Ectodermal cell (in vitro differentiated cells): Measurements from ENCODE around the gene ANKS1B.

Experiments
- H3K27ac ChIP-seq: 2 replicates; pipeline ENCODE4 v1.7.0; 2013; ENCODE audit warnings: mild to moderate bottlenecking, low read depth, low read length; ENCODE audit not compliant: insufficient read depth, poor library complexity, severe bottlenecking
- H3K27me3 ChIP-seq: 2 replicates; pipeline ENCODE4 v1.7.0; 2013; ENCODE audit warnings: mild to moderate bottlenecking, low read length; ENCODE audit not compliant: insufficient read depth, control insufficient read depth, poor library complexity, severe bottlenecking
- H3K36me3 ChIP-seq: one replicate; pipeline ENCODE4 v1.7.0; 2013; ENCODE audit warnings: low read length; ENCODE audit not compliant: control insufficient read depth, insufficient read depth
- H3K4me1 ChIP-seq: one replicate; pipeline ENCODE4 v1.7.0; 2013; ENCODE audit warnings: low read length; ENCODE audit not compliant: control insufficient read depth, insufficient read depth
- H3K4me3 ChIP-seq: 2 replicates; pipeline ENCODE4 v1.7.0; 2013; ENCODE audit warnings: low read depth, low read length, control low read depth; ENCODE audit not compliant: insufficient read depth
- H3K9me3 ChIP-seq: 2 replicates; pipeline ENCODE4 v1.7.0; 2013; ENCODE audit warnings: mild to moderate bottlenecking, low read length, moderate library complexity; ENCODE audit not compliant: control insufficient read depth
- WGBS, 2 experiments: methylation state at CpG; one replicate each; pipeline ENCODE4 v1.1.7; 2013; ENCODE audit warnings: missing lambda C conversion rate in 2 of 2; 5-methylcytosine and 5-hydroxymethylcytosine counted together

ANKS1B gene

DNA sequence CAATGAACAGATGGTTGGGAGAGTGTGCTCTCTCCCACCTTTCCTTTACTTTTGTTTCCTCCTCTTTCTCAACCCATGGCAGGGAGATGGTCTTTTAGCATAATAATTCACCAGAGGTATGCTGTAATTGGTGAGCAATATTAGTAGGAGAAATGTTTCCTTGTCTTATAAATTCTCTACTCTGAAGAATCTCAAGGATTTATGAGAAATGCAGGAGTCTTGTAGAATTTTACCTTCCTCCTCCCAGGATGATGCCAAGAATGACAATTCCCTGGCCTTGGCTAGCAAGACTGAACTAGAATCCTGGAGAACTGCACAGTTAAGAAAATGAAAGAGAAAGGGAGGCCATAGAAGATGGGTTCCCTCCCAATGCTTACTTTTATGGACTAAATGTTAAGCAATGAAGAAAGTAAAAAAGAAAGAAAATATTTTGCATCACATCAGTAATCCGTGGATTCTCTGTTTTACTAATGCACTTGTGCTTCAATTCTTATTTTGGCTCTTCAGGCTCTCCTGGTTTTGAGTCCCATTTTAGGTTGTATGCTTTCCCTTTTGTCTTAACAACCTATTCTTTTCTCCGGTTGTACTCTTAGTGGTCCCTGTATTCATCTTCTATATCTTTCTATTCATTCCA is 530.1 kb downstream of the ANKS1B start:
- no peaks in the 10 kb centered on the region for H3K27me3 ChIP-seq
- H3K27ac ChIP-seq, result no peak overlapping the region
- H3K4me1 ChIP-seq, result no peaks in the 10 kb centered on the region
- no peaks in the 10 kb centered on the region for H3K9me3 ChIP-seq
- no peaks in the 10 kb centered on the region for H3K36me3 ChIP-seq
- H3K4me3 ChIP-seq, result no peak overlapping the region
- WGBS, 2 experiments, result 93 to 95% methylated on average over 2 of the region's 2 CpGs

DNA sequence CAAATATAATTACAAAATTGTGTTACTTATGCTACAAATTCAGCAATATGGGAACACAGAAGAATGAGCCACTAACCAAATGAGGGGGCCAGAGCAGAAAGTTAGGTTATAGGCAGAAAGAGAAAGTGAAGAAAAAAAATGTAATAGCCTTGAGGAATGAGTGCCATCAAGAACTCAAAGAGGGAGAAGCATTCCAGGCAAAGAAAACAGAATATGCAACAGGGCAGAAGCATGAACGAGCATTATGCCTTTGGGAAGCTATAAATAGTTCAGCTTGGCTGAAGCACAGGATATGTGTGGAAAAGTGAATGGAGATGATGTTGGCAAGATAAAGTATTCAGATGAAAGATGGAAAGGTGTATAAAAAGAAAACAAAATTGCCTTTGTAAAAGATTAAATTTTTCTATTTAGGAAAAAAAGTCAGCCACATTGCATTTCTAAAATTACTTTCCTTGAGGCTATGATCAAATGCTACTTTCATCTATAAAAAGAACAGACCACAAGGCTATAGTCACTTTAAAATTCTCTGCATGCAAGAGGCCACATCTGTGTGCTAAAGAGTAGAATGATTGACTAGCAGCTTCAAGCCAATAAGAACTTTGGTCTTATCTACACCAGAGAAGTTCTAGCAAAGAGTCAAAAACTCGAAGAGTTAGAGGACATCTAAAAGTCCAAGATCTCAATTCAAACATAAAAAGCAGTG is 530.7 kb downstream of the ANKS1B start:
- Histone ChIP-seq H3K27ac (no peak overlapping the region), H3K9me3 (no peaks in the 10 kb centered on the region), H3K4me3 (no peak overlapping the region), H3K4me1 (no peaks in the 10 kb centered on the region), H3K27me3 (no peaks in the 10 kb centered on the region), H3K36me3 (no peaks in the 10 kb centered on the region)
- 89% methylated on average over 2 of the region's 2 CpGs for WGBS, 2 experiments

DNA sequence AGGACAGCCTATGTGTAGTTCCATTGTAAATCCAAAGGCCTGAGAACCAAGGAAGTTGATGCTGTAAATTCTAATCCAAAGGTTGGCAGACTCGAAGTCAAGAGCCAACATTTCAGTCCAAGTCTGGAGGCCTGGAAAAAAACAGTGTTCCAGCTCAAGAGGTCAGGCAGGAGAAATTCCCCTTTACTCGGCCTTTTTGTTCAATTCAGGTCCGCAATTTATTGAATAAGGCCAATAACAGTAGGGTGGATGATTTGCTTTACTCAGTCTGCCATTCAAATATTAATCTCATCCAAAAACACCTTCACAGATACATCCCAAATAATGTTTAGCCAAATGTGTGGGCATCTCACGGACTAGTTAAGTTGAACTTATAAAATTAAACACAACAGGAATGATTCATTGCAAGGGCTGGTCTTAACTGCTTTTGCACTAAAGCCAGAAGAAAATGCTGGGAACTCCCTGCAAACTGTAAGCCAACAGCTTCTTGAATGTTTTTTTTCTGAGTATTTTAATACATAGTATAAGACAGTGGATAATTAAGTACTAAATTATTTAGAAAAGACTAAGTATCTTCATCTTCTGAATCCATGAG is 534.6 kb downstream of the ANKS1B start:
- Histone ChIP-seq H3K9me3 (no peaks in the 10 kb centered on the region), H3K27ac (no peak overlapping the region), H3K27me3 (no peaks in the 10 kb centered on the region), H3K36me3 (no peaks in the 10 kb centered on the region), H3K4me1 (no peaks in the 10 kb centered on the region), H3K4me3 (no peak overlapping the region)
- 97 to 98% methylated on average over 4 of the region's 4 CpGs for WGBS, 2 experiments

DNA sequence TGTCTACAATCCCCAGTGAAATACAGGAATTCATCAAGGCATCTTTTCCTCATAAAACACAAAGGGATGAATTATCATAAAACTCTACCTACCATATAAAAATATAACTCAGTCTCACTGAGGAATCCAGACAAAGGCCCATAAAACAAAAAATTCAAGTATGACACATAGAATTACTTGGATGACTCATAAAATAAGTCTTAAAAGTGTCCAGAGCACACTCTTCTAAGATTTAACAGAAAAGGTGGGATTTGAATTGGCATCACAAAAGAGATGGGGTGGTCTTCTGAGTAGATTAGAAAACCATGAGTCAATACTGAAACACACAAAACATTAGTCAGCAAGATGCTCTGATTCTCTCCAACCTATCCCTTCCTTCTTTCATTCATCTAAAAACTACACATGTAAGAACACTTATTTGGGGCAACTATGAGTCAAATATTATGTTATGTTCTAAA is 539.8 kb downstream of the ANKS1B start:
- no peak overlapping the region for H3K27ac ChIP-seq
- H3K4me3 ChIP-seq, result no peak overlapping the region
- no peaks in the 10 kb centered on the region for H3K9me3 ChIP-seq
- H3K36me3 ChIP-seq, result no peaks in the 10 kb centered on the region
- no peaks in the 10 kb centered on the region for H3K27me3 ChIP-seq
- no peaks in the 10 kb centered on the region for H3K4me1 ChIP-seq

DNA sequence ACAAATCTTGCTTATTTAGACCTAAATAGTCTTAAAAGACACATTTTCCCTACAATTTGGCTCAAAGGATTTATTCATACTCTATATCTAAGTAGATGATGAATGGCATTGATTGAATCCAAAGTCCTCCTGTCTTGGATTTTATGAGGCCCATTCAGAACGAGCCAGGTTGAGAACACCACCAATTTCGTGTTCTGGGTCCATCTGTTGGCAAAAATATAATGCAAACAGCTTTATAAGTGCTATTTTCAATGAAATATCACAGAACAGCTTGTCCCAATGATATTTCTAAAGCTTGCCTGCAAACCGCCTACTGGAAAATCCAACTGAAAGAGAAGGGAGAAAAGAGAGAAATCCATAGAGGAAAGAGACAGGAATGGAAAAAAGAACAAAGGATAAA is 542.0 kb downstream of the ANKS1B start:
- Histone ChIP-seq H3K9me3 (no peaks in the 10 kb centered on the region), H3K36me3 (no peaks in the 10 kb centered on the region), H3K27ac (no peak overlapping the region), H3K27me3 (no peaks in the 10 kb centered on the region), H3K4me3 (no peak overlapping the region), H3K4me1 (no peaks in the 10 kb centered on the region)
- WGBS, 2 experiments, result 94 to 97% methylated on average over 3 of the region's 3 CpGs

DNA sequence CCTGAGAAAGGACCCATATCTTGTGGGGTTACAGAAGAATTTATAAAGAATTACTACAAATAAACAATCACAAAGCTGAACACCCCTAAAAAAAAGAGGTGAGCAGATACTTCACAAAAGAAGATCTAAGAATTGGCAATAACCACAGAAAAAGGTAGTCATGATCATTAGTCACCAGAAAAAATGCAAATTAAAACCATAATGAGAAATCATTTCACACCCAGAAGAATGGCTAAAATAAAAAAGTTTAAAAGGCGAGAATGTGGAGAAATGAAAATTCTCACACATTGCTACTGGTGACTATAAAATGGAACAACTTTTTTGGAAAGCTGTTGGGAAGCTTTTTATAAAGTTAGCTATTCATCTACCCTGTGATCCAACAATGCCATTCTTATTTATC is 545.3 kb downstream of the ANKS1B start:
- WGBS, 2 experiments, result 80 to 100% methylated on average over 1 of the region's 1 CpG
- H3K36me3 ChIP-seq, result no peaks in the 10 kb centered on the region
- H3K27me3 ChIP-seq, result no peaks in the 10 kb centered on the region
- H3K9me3 ChIP-seq, result no peaks in the 10 kb centered on the region
- no peaks in the 10 kb centered on the region for H3K4me1 ChIP-seq
- H3K4me3 ChIP-seq, result no peak overlapping the region
- H3K27ac ChIP-seq, result no peak overlapping the region

DNA sequence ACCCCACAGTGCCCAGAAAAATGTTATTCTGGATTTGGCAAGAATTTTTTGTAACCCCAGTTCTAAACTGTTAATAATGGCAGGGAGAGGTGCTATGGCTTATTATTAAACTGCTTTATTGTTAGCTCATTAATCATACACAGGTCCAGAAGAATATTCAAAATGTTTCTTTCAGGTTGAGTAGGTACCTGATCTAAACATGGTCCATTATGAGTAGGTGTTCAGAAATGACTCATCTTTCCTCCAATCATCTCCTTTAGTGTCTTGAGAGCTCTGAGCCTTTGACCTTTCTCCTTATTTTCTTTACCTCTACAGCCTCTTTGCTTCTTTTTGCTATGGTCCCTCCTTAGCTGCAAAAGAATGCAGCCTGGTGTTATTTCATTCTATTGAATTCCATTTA is 548.2 kb downstream of the ANKS1B start:
- H3K27ac ChIP-seq, result no peak overlapping the region
- no peaks in the 10 kb centered on the region for H3K27me3 ChIP-seq
- no peaks in the 10 kb centered on the region for H3K9me3 ChIP-seq
- H3K4me1 ChIP-seq, result no peaks in the 10 kb centered on the region
- H3K36me3 ChIP-seq, result no peaks in the 10 kb centered on the region
- no peak overlapping the region for H3K4me3 ChIP-seq

DNA sequence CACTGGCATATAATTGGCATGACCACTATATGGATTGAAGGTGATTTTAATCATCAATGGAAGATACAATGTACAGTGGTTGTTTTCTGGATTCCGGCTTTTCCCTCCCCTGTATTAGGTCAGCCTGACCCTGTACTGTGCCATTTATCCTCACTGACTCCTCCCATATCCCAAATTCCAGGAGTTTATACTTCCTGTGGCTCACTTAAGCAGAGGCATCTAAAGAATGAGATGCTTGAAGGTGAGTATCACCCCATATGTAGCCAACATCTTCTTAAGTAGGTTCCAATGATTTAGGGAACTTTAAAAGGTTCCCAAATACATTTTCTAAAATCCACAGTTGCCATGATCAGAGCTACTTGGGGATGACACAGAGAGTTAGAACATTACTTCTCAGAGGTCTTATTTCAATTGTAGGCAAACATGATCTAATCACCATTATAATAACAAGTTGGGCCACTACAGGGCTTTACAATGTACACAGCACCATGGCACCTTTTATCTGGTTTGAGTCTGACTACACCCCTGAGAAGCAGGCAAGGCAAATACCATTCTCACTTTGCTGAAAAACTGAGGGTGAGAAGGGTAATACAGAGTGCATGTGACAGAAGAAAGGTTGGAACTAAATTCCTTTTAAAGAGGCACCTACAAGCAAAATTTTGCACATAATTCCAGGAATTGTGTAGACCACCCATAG is 549.5 kb downstream of the ANKS1B start:
- Histone ChIP-seq H3K36me3 (no peaks in the 10 kb centered on the region), H3K4me1 (no peaks in the 10 kb centered on the region), H3K27ac (no peak overlapping the region), H3K27me3 (no peaks in the 10 kb centered on the region), H3K9me3 (no peaks in the 10 kb centered on the region), H3K4me3 (no peak overlapping the region)
- WGBS, 2 experiments, result 83 to 92% methylated on average over 1 of the region's 1 CpG

DNA sequence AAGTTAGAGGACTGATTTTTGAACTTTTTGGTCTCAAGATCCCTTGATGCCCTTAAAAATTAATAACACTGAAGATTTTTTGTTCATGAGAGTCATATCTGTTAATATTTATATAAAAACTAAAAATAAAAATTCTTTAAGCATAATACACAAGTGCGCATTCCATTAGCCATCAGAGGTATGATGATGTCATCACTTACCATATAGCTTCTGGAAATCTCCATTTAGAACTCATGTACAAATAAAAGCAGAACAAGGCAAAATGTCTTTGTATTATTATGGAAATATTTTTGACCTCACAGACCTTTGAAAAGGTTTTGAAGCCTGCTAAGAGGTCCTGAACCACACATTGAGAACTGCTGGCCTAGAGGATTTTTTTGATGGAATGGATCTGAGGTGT is 551.6 kb downstream of the ANKS1B start:
- no peaks in the 10 kb centered on the region for H3K27me3 ChIP-seq
- H3K4me3 ChIP-seq, result no peak overlapping the region
- H3K36me3 ChIP-seq, result no peaks in the 10 kb centered on the region
- 100% methylated on average over 1 of the region's 1 CpG; no CpG with 5 or more reads in 1 of the 2 experiments for WGBS, 2 experiments
- H3K27ac ChIP-seq, result no peak overlapping the region
- no peaks in the 10 kb centered on the region for H3K9me3 ChIP-seq
- no peaks in the 10 kb centered on the region for H3K4me1 ChIP-seq

DNA sequence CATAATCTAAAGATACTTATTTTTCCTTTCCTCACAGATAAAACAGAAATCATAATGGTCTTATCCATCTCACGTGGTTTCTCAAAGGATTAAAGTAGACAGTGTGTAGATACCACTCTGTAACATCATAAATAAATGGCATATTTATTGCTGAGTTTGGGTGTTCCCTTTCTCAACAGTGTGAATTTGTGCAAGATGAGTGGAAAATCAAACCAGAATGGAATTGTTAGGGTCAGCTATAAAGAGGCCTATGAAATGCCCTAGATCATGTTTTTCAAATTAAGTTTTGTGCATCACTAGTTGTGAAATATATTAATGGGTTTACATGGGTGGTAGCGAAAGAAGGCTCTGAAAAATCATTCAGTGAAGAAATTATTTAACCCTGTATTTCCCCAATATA is 553.5 kb downstream of the ANKS1B start:
- Histone ChIP-seq H3K27ac (no peak overlapping the region), H3K4me1 (no peaks in the 10 kb centered on the region), H3K27me3 (no peaks in the 10 kb centered on the region), H3K9me3 (no peaks in the 10 kb centered on the region), H3K36me3 (no peaks in the 10 kb centered on the region), H3K4me3 (no peak overlapping the region)
- 82 to 100% methylated on average over 1 to 2 of the region's 2 CpGs for WGBS, 2 experiments
